ENCODE results near the gene ICA1. TPM values are rescaled to one million over a fixed set of nuclear protein-coding genes. Genes with fewer than 3 reads are reported as not detected.

The ICA1 gene
- polyA plus RNA-seq, 4 donors: 32.1 to 65.5 (median 45.7) TPM

- no peaks in the 10 kb centered on the region for H3K9me3 ChIP-seq (ENCODE audit: control insufficient read depth in 2 of 2, insufficient read depth in 1 of 2, low read depth in 1 of 2, low read length in 1 of 2)
- 63 to 87% (median 68%) methylated on average over 4 of the region's 4 CpGs for WGBS, 3 donors
- no peaks in the 10 kb centered on the region for H3K27me3 ChIP-seq (ENCODE audit: control insufficient read depth in 3 of 3, insufficient read depth in 3 of 3, low read length in 3 of 3)
- peak; percentile 20 to 40 for DNase-seq
- H3K36me3 ChIP-seq (ENCODE audit: control insufficient read depth in 3 of 3, insufficient read depth in 2 of 3, low read depth in 1 of 3, low read length in 3 of 3): no peaks in the 10 kb centered on the region
- no peak overlapping the region for H3K4me3 ChIP-seq (ENCODE audit: low read depth in 1 of 3, low read length in 3 of 3)
- peaks cover 0 to 13% (median 11%) of the 10 kb centered on the region in 3 donors for H3K4me1 ChIP-seq (ENCODE audit: control insufficient read depth in 3 of 3, insufficient read depth in 2 of 3, low read depth in 1 of 3, low read length in 2 of 3)
- FAIRE-seq: no peak
- H3K27ac ChIP-seq (ENCODE audit: low read depth in 1 of 3, low read length in 2 of 3): peak overlapping the region in 2 of 3 donors; percentile 21 to 50
Observed at GRCh38 chr7:8177109-8177933, 84.6 kb downstream of the ICA1 start.

- Histone ChIP-seq H3K9me3 (ENCODE audit: control insufficient read depth in 2 of 2, insufficient read depth in 1 of 2, low read depth in 1 of 2, low read length in 1 of 2) (no peaks in the 10 kb centered on the region), H3K27ac (ENCODE audit: low read depth in 1 of 3, low read length in 2 of 3) (peak overlapping the region; percentile 44 to 81 (median 73)), H3K36me3 (ENCODE audit: control insufficient read depth in 3 of 3, insufficient read depth in 2 of 3, low read depth in 1 of 3, low read length in 3 of 3) (no peaks in the 10 kb centered on the region), H3K27me3 (ENCODE audit: control insufficient read depth in 3 of 3, insufficient read depth in 3 of 3, low read length in 3 of 3) (no peaks in the 10 kb centered on the region), H3K4me1 (ENCODE audit: control insufficient read depth in 3 of 3, insufficient read depth in 2 of 3, low read depth in 1 of 3, low read length in 2 of 3) (peaks cover 0 to 13% (median 11%) of the 10 kb centered on the region in 3 donors), H3K4me3 (ENCODE audit: low read depth in 1 of 3, low read length in 3 of 3) (no peak overlapping the region)
- no peak for FAIRE-seq
- peak in 1 of 2 donors; percentile 55 for DNase-seq
- 61 to 82% (median 64%) methylated on average over 10 of the region's 10 CpGs for WGBS, 3 donors
Observed at GRCh38 chr7:8176370-8177081, 85.4 kb downstream of the ICA1 start.

- H3K4me1 ChIP-seq (ENCODE audit: control insufficient read depth in 3 of 3, insufficient read depth in 2 of 3, low read depth in 1 of 3, low read length in 2 of 3): peaks cover 0 to 13% (median 11%) of the 10 kb centered on the region in 3 donors
- no peaks in the 10 kb centered on the region for H3K27me3 ChIP-seq (ENCODE audit: control insufficient read depth in 3 of 3, insufficient read depth in 3 of 3, low read length in 3 of 3)
- no peak for FAIRE-seq
- no peak overlapping the region for H3K4me3 ChIP-seq (ENCODE audit: low read depth in 1 of 3, low read length in 3 of 3)
- no peaks in the 10 kb centered on the region for H3K36me3 ChIP-seq (ENCODE audit: control insufficient read depth in 3 of 3, insufficient read depth in 2 of 3, low read depth in 1 of 3, low read length in 3 of 3)
- no peaks in the 10 kb centered on the region for H3K9me3 ChIP-seq (ENCODE audit: control insufficient read depth in 2 of 2, insufficient read depth in 1 of 2, low read depth in 1 of 2, low read length in 1 of 2)
- peak overlapping the region; percentile 44 to 81 (median 73) for H3K27ac ChIP-seq (ENCODE audit: low read depth in 1 of 3, low read length in 2 of 3)
- 52 to 71% (median 59%) methylated on average over 6 of the region's 6 CpGs for WGBS, 3 donors
- DNase-seq: peak in 1 of 2 donors; percentile 74
Observed at GRCh38 chr7:8175929-8176369, 86.0 kb downstream of the ICA1 start.

- WGBS, 3 donors: 91 to 97% (median 97%) methylated on average over 5 of the region's 5 CpGs
- no peak overlapping the region for H3K4me3 ChIP-seq (ENCODE audit: low read depth in 1 of 3, low read length in 3 of 3)
- peaks cover 0 to 10% (median 4%) of the 10 kb centered on the region in 3 donors for H3K4me1 ChIP-seq (ENCODE audit: control insufficient read depth in 3 of 3, insufficient read depth in 2 of 3, low read depth in 1 of 3, low read length in 2 of 3)
Observed at GRCh38 chr7:8172372-8173354, 89.3 kb downstream of the ICA1 start.

GRCh38 chr7:8169171-8169570 is 92.8 kb downstream of the ICA1 start:
- no peaks in the 10 kb centered on the region for H3K9me3 ChIP-seq (ENCODE audit: control insufficient read depth in 2 of 2, insufficient read depth in 1 of 2, low read depth in 1 of 2, low read length in 1 of 2)
- H3K4me3 ChIP-seq (ENCODE audit: low read depth in 1 of 3, low read length in 3 of 3): no peak overlapping the region
- no peak for DNase-seq
- no peaks in the 10 kb centered on the region for H3K27me3 ChIP-seq (ENCODE audit: control insufficient read depth in 3 of 3, insufficient read depth in 3 of 3, low read length in 3 of 3)
- 81 to 94% (median 85%) methylated on average over 1 of the region's 1 CpG for WGBS, 3 donors
- no peak for FAIRE-seq
- no peaks in the 10 kb centered on the region for H3K36me3 ChIP-seq (ENCODE audit: control insufficient read depth in 3 of 3, insufficient read depth in 2 of 3, low read depth in 1 of 3, low read length in 3 of 3)
- H3K27ac ChIP-seq (ENCODE audit: low read depth in 1 of 3, low read length in 2 of 3): no peak overlapping the region
- no peaks in the 10 kb centered on the region for H3K4me1 ChIP-seq (ENCODE audit: control insufficient read depth in 3 of 3, insufficient read depth in 2 of 3, low read depth in 1 of 3, low read length in 2 of 3)

More at GRCh38 chr7:8172372-8173354, 89.3 kb downstream of the ICA1 start:
- FAIRE-seq (peak; percentile 41), DNase-seq (no peak)
- H3K36me3 ChIP-seq (ENCODE audit: control insufficient read depth in 3 of 3, insufficient read depth in 2 of 3, low read depth in 1 of 3, low read length in 3 of 3): no peaks in the 10 kb centered on the region
- no peaks in the 10 kb centered on the region for H3K27me3 ChIP-seq (ENCODE audit: control insufficient read depth in 3 of 3, insufficient read depth in 3 of 3, low read length in 3 of 3)
- no peak overlapping the region for H3K27ac ChIP-seq (ENCODE audit: low read depth in 1 of 3, low read length in 2 of 3)
- H3K9me3 ChIP-seq (ENCODE audit: control insufficient read depth in 2 of 2, insufficient read depth in 1 of 2, low read depth in 1 of 2, low read length in 1 of 2): no peaks in the 10 kb centered on the region

GRCh38 chr7:8168336-8168735 is 93.6 kb downstream of the ICA1 start:
- DNase-seq (no peak), FAIRE-seq (no peak)
- H3K27ac ChIP-seq (ENCODE audit: low read depth in 1 of 3, low read length in 2 of 3): no peak overlapping the region
- H3K9me3 ChIP-seq (ENCODE audit: control insufficient read depth in 2 of 2, insufficient read depth in 1 of 2, low read depth in 1 of 2, low read length in 1 of 2): no peaks in the 10 kb centered on the region
- no peaks in the 10 kb centered on the region for H3K36me3 ChIP-seq (ENCODE audit: control insufficient read depth in 3 of 3, insufficient read depth in 2 of 3, low read depth in 1 of 3, low read length in 3 of 3)
- 86 to 88% (median 87%) methylated on average over 3 of the region's 3 CpGs for WGBS, 3 donors
- no peak overlapping the region for H3K4me3 ChIP-seq (ENCODE audit: low read depth in 1 of 3, low read length in 3 of 3)
- no peaks in the 10 kb centered on the region for H3K4me1 ChIP-seq (ENCODE audit: control insufficient read depth in 3 of 3, insufficient read depth in 2 of 3, low read depth in 1 of 3, low read length in 2 of 3)
- H3K27me3 ChIP-seq (ENCODE audit: control insufficient read depth in 3 of 3, insufficient read depth in 3 of 3, low read length in 3 of 3): no peaks in the 10 kb centered on the region

GRCh38 chr7:8165150-8165549 is 96.8 kb downstream of the ICA1 start:
- H3K27me3 ChIP-seq (ENCODE audit: control insufficient read depth in 3 of 3, insufficient read depth in 3 of 3, low read length in 3 of 3): no peaks in the 10 kb centered on the region
- no peaks in the 10 kb centered on the region for H3K4me1 ChIP-seq (ENCODE audit: control insufficient read depth in 3 of 3, insufficient read depth in 2 of 3, low read depth in 1 of 3, low read length in 2 of 3)
- no peaks in the 10 kb centered on the region for H3K36me3 ChIP-seq (ENCODE audit: control insufficient read depth in 3 of 3, insufficient read depth in 2 of 3, low read depth in 1 of 3, low read length in 3 of 3)
- no peaks in the 10 kb centered on the region for H3K9me3 ChIP-seq (ENCODE audit: control insufficient read depth in 2 of 2, insufficient read depth in 1 of 2, low read depth in 1 of 2, low read length in 1 of 2)
- DNase-seq (no peak), FAIRE-seq (no peak)
- no peak overlapping the region for H3K4me3 ChIP-seq (ENCODE audit: low read depth in 1 of 3, low read length in 3 of 3)
- 25 to 34% (median 28%) methylated on average over 4 of the region's 4 CpGs for WGBS, 3 donors
- H3K27ac ChIP-seq (ENCODE audit: low read depth in 1 of 3, low read length in 2 of 3): no peak overlapping the region

- Histone ChIP-seq H3K9me3 (ENCODE audit: control insufficient read depth in 2 of 2, insufficient read depth in 1 of 2, low read depth in 1 of 2, low read length in 1 of 2) (no peaks in the 10 kb centered on the region), H3K36me3 (ENCODE audit: control insufficient read depth in 3 of 3, insufficient read depth in 2 of 3, low read depth in 1 of 3, low read length in 3 of 3) (peaks cover 0 to 2% (median 0%) of the 10 kb centered on the region in 3 donors), H3K27ac (ENCODE audit: low read depth in 1 of 3, low read length in 2 of 3) (no peak overlapping the region), H3K4me3 (ENCODE audit: low read depth in 1 of 3, low read length in 3 of 3) (no peak overlapping the region), H3K4me1 (ENCODE audit: control insufficient read depth in 3 of 3, insufficient read depth in 2 of 3, low read depth in 1 of 3, low read length in 2 of 3) (no peaks in the 10 kb centered on the region), H3K27me3 (ENCODE audit: control insufficient read depth in 3 of 3, insufficient read depth in 3 of 3, low read length in 3 of 3) (no peaks in the 10 kb centered on the region)
- FAIRE-seq (no peak), DNase-seq (no peak)
- WGBS, 3 donors: 80 to 93% (median 82%) methylated on average over 3 of the region's 3 CpGs
Observed at GRCh38 chr7:8162181-8162580, 99.8 kb downstream of the ICA1 start.
